Measurements from ENCODE around the gene VAV1.

GRCh38 chr19:6767081-6767356 is 5.5 kb upstream of the VAV1 start:
- TF ChIP-seq CTCF (IDR thresholded peaks at IDR 0.05; ENCODE audit: poor library complexity, severe bottlenecking): no peak
- TF ChIP-seq REST (IDR thresholded peaks at IDR 0.05; ENCODE audit: borderline replicate concordance): no peak
- TF ChIP-seq EZH2 (IDR thresholded peaks at IDR 0.05; ENCODE audit: borderline replicate concordance, insufficient read depth, low read length, poor library complexity, severe bottlenecking): no peak
- TF ChIP-seq RAD21 (conservative IDR thresholded peaks at IDR 0.05): no peak
- no peak for TF ChIP-seq POLR2AphosphoS5 (IDR thresholded peaks at IDR 0.05)
- no peak for TF ChIP-seq EP300 (conservative IDR thresholded peaks at IDR 0.05; ENCODE audit: poor library complexity, severe bottlenecking)
